HepG2 (cell line): ENCODE measurements around the gene SYT7. TPM values are rescaled to one million over a fixed set of nuclear protein-coding genes. Genes with fewer than 3 reads are reported as not detected.

Source experiments
- ATAC-seq: fragments of 200-7000 bp; cut with Tn5 transposase; 3 replicates; pipeline ENCODE4 v1.9.1; 2020; ENCODE audit warnings: mild to moderate bottlenecking, moderate library complexity
- BruUV-seq: library from RNA; stranded (reverse); fragments of 400-500 nt; replicated peaks from 2 replicates; lab custom pipeline; 2021; lab: Mats Ljungman, UMichigan
- CTCF ChIA-PET: fragments of 300-600 bp; formaldehyde crosslinking; extraction: SDS; loops from one replicate; lab custom pipeline; 2021; ENCODE audit warnings: low total read pairs, inconsistent platforms, low intra/inter-chr PET ratio; lab: Yijun Ruan, JAX
- POLR2A ChIA-PET: fragments of 350-600 bp; sonication (Branson Sonifier 250); formaldehyde crosslinking; loops from one replicate; lab custom pipeline; 2020; ENCODE audit warnings: antibody characterized with exemption, inconsistent platforms; lab: Yijun Ruan, JAX
- DNase-seq: peaks from one replicate; pipeline ENCODE4 v3.0.0-alpha.2; 2015; ENCODE audit warnings: low spot score
- FAIRE-seq: peaks from 3 replicates; lab custom pipeline; 2011; peaks lifted over from hg19 to GRCh38; lab: Jason Lieb, UNC
- H2AFZ ChIP-seq: one replicate; pipeline ENCODE4 v1.6.1; 2011; ENCODE audit warnings: low read length, inconsistent platforms
- H3K27ac ChIP-seq: fragments of 300-600 bp; 3 replicates; pipeline ENCODE4 v1.8.0; 2011; ENCODE audit warnings: mixed run types, mild to moderate bottlenecking, mixed read lengths, low read length, inconsistent platforms; ENCODE audit not compliant: insufficient read depth; ENCODE audit errors: extremely low read length
- H3K27me3 ChIP-seq, 2 experiments: fragments of 200-600 bp in 1 of 2; 2 replicates in 1 of 2; 3 replicates in 1 of 2; pipeline versions ENCODE4 v1.6.0 to v1.8.0; 2011; ENCODE audit warnings: low read length in 2 of 2, mild to moderate bottlenecking in 2 of 2, moderate library complexity in 2 of 2, inconsistent platforms in 1 of 2; ENCODE audit not compliant: insufficient read depth in 2 of 2, control insufficient read depth in 1 of 2
- H3K36me3 ChIP-seq, 2 experiments: fragments of 200-600 bp in 1 of 2; replicated peaks in 1 of 2; 2 replicates in 1 of 2; 3 replicates in 1 of 2; pipeline versions ENCODE4 v1.5.1 to v1.8.0; 2011; ENCODE audit warnings: low read length in 2 of 2, inconsistent platforms in 1 of 2; ENCODE audit not compliant: insufficient read depth in 2 of 2, control insufficient read depth in 1 of 2
- H3K4me1 ChIP-seq: 2 replicates; pipeline ENCODE4 v1.5.1; 2012; ENCODE audit warnings: low read length, inconsistent platforms; ENCODE audit not compliant: insufficient read depth
- H3K4me2 ChIP-seq: 2 replicates; pipeline ENCODE4 v1.6.0; 2011; ENCODE audit warnings: low read depth, low read length, inconsistent platforms
- H3K4me3 ChIP-seq, 3 experiments: fragments of 200-600 bp in 1 of 3; sonication (generic), shearing (Covaris generic) in 1 of 3; replicated peaks in 1 of 3; 2 replicates each; pipeline ENCODE4 v1.5.1; 2011 to 2016; ENCODE audit warnings: low read length in 3 of 3, inconsistent platforms in 2 of 3, low read depth in 2 of 3, mild to moderate bottlenecking in 2 of 3, control low read depth in 1 of 3, mixed read lengths in 1 of 3; ENCODE audit not compliant: insufficient read depth in 1 of 3
- H3K79me2 ChIP-seq: one replicate; pipeline ENCODE4 v1.6.1; 2011; ENCODE audit warnings: low read length, inconsistent platforms; ENCODE audit not compliant: insufficient read depth
- H3K9ac ChIP-seq: 2 replicates; pipeline ENCODE4 v1.6.0; 2011; ENCODE audit warnings: mild to moderate bottlenecking, low read depth, low read length, inconsistent platforms; ENCODE audit not compliant: insufficient read depth
- H3K9me3 ChIP-seq: 2 replicates; pipeline ENCODE4 v1.5.1; 2012; ENCODE audit warnings: mild to moderate bottlenecking, low read length
- H4K20me1 ChIP-seq: 2 replicates; pipeline ENCODE4 v1.6.0; 2011; ENCODE audit warnings: inconsistent platforms, mild to moderate bottlenecking, low read length, moderate library complexity; ENCODE audit not compliant: insufficient read depth
- ATRX ChIP-seq: sonication (generic); formaldehyde crosslinking; IDR thresholded peaks from 2 replicates; pipeline ENCODE4 v1.4.0; 2020; ENCODE audit warnings: missing genetic modification reagents, borderline replicate concordance
- BCL6 ChIP-seq: IDR thresholded peaks from 2 replicates; pipeline ENCODE4 v1.6.1; 2016; ENCODE audit warnings: missing genetic modification reagents, missing compliant biosample characterization
- CEBPG ChIP-seq: IDR thresholded peaks from 2 replicates; pipeline ENCODE4 v1.6.1; 2016
- FOXK1 ChIP-seq: sonication (generic); formaldehyde crosslinking; IDR thresholded peaks from 2 replicates; pipeline ENCODE4 v1.4.0; 2020; ENCODE audit warnings: low read depth, missing genetic modification reagents, borderline replicate concordance
- KMT2A ChIP-seq: sonication (generic); formaldehyde crosslinking; IDR thresholded peaks from 2 replicates; pipeline ENCODE4 v1.4.0; 2020; ENCODE audit warnings: missing genetic modification reagents
- RBM22 ChIP-seq: fragments of 200-400 bp; formaldehyde crosslinking; optimal IDR thresholded peaks from 2 replicates; pipeline ENCODE3; 2017; ENCODE audit warnings: mild to moderate bottlenecking, low read length, moderate library complexity
- SMAD1 ChIP-seq: sonication (generic); formaldehyde crosslinking; IDR thresholded peaks from 2 replicates; pipeline ENCODE4 v1.4.0; 2020; ENCODE audit warnings: missing genetic modification reagents, low read depth, mild to moderate bottlenecking, borderline replicate concordance
- WGBS: methylation state at CpG from one replicate; pipeline ENCODE4 v1.1.6; 2017; ENCODE audit warnings: low lambda C conversion rate; 5-methylcytosine and 5-hydroxymethylcytosine counted together
- in situ Hi-C: cut with HindIII; loops from 2 replicates; pipeline ENCODE4 v1.10.0; 2017; ENCODE audit warnings: low pct_unique_long_range_greater_than_20kb; ENCODE audit not compliant: extremely low pct_ligation_motif_present
- intact Hi-C: fragments of 100-400 bp; cut with micrococcal nuclease; formaldehyde crosslinking; loops from one replicate; pipeline ENCODE4 v1.10.0; 2022; ENCODE audit not compliant: unreplicated experiment
- polyA plus RNA-seq, 8 experiments: library from polyadenylated mRNA; depleted of rRNA in 3 of 8; stranded (reverse) in 7 of 8; unstranded in 1 of 8; fragments of >200 nt; fragmentation: Illumina TruSeq in 4 of 8; extraction: Trizol in 4 of 8; gene quantifications; 2 replicates each; pipeline versions ENCODE4 v1.2.1 to v1.2.3, GENCODE V29; 2011 to 2016; ENCODE audit warnings: low read depth in 4 of 8, missing spikeins in 1 of 8, mixed read lengths in 1 of 8; ENCODE audit not compliant: insufficient read depth in 1 of 8
- total RNA-seq, 5 experiments: library from RNA; depleted of rRNA; stranded (reverse); fragments of >200 nt; fragmentation: Illumina TruSeq; extraction: Trizol; gene quantifications; 2 replicates each; pipeline ENCODE4 v1.2.3, GENCODE V29; 2016; ENCODE audit warnings: low read depth in 1 of 5
- TF ChIP-seq, protein P1 (sequence below): sonication (generic); formaldehyde crosslinking; IDR thresholded peaks from 2 replicates; pipeline ENCODE4 v1.9.0; 2022; ENCODE audit warnings: missing genetic modification reagents, mild to moderate bottlenecking, borderline replicate concordance
- TF ChIP-seq, protein P2 (sequence below): sonication (generic); formaldehyde crosslinking; IDR thresholded peaks from 2 replicates; pipeline ENCODE4 v1.8.1; 2023; ENCODE audit warnings: mild to moderate bottlenecking, moderate library complexity, missing genetic modification reagents

The SYT7 gene
- total and polyA plus RNA-seq, 2 of the 13 experiments (the other 11 are each of a cell fraction or from before 2014, with no cell fraction given): 1.4 to 4.4 TPM

DNA sequence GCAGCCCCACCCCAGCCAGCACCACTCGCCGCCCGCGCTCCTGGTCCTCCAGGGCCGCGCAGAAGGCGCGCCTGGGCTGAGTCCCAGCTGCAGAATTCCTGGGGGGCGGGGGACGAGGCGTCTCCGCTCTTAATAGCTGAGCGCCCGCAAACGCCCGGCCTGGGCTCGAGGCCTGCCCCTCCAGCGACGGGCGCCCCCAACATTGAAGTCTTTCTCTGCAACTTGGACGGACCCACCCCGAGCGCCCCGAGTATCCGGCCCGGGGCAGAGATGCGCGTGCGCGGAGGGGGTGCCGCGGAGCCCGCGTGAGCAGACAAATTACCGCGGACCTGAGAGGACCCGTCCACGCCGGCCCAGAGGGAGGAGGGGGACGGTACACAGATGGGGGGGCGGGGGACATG, 6.7 kb upstream of the SYT7 start:
- Histone ChIP-seq H3K27me3 (peaks cover 3 to 39% of the 10 kb centered on the region in 2 experiments; a peak in 3 of 5 replicates), H2AFZ (no peak overlapping the region), H3K9ac (no peak overlapping the region), H3K4me1 (peaks cover 38% of the 10 kb centered on the region), H3K79me2 (no peaks in the 10 kb centered on the region), H3K4me2 (no peak overlapping the region), H4K20me1 (no peaks in the 10 kb centered on the region), H3K4me3 (no peak overlapping the region), H3K36me3 (no peaks in the 10 kb centered on the region), H3K9me3 (no peaks in the 10 kb centered on the region), H3K27ac (no peak overlapping the region)
- no TSS peak for BruUV-seq
- intact Hi-C loops: no loop called here
- ChIA-PET POLR2A (no interaction called here), CTCF (no interaction called here)
- DNase-seq (no peak), ATAC-seq (no peak), FAIRE-seq (no peak)
- TF ChIP-seq CEBPG (CRISPR knock-in tag): no peak
- TF ChIP-seq BCL6: no peak
- TF ChIP-seq, protein P1, sequence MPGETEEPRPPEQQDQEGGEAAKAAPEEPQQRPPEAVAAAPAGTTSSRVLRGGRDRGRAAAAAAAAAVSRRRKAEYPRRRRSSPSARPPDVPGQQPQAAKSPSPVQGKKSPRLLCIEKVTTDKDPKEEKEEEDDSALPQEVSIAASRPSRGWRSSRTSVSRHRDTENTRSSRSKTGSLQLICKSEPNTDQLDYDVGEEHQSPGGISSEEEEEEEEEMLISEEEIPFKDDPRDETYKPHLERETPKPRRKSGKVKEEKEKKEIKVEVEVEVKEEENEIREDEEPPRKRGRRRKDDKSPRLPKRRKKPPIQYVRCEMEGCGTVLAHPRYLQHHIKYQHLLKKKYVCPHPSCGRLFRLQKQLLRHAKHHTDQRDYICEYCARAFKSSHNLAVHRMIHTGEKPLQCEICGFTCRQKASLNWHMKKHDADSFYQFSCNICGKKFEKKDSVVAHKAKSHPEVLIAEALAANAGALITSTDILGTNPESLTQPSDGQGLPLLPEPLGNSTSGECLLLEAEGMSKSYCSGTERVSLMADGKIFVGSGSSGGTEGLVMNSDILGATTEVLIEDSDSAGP (CRISPR knock-in tag): no peak
- TF ChIP-seq RBM22: no peak
- TF ChIP-seq KMT2A (CRISPR knock-in tag): no peak
- no peak for TF ChIP-seq SMAD1
- no peak for TF ChIP-seq ATRX (CRISPR knock-in tag)
- no peak for TF ChIP-seq FOXK1 (CRISPR knock-in tag)
- TF ChIP-seq, protein P2, sequence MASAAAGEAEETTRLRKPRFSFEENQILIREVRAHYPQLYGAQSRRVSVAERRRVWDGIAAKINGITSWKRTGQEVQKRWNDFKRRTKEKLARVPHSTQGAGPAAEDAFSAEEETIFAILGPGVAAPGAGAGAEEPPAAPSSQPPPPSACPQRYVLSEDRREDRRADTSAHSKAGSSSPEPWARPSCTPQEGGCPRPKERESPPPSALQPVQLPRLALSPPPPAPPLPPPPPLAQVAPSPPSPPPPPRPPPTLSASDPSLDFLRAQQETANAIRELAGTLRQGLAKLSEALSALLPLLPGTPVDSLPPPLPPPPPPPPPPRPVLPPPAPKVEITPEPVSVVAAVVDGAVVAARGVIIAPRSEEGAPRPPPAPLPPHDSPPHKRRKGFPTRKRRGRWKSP: no peak
- 88% methylated on average over 34 of the region's 41 CpGs for WGBS
- in situ Hi-C loops: no loop called here
